GM12892 (cell line): Measurements from ENCODE around the gene POSTN.

ENCODE experiments used
- POLR2A ChIP-seq: IDR thresholded peaks from 2 replicates; pipeline ENCODE4 v1.6.1; 2011; ENCODE audit warnings: low read depth, low read length, control low read depth
- POLR2AphosphoS5 ChIP-seq: IDR thresholded peaks from 2 replicates; pipeline ENCODE4 v1.6.1; 2011; ENCODE audit warnings: low read depth, low read length, control low read depth
- TAF1 ChIP-seq: IDR thresholded peaks from 2 replicates; pipeline ENCODE4 v1.6.1; 2011; ENCODE audit warnings: low read depth, mild to moderate bottlenecking, control low read depth, low read length, borderline replicate concordance

DNA sequence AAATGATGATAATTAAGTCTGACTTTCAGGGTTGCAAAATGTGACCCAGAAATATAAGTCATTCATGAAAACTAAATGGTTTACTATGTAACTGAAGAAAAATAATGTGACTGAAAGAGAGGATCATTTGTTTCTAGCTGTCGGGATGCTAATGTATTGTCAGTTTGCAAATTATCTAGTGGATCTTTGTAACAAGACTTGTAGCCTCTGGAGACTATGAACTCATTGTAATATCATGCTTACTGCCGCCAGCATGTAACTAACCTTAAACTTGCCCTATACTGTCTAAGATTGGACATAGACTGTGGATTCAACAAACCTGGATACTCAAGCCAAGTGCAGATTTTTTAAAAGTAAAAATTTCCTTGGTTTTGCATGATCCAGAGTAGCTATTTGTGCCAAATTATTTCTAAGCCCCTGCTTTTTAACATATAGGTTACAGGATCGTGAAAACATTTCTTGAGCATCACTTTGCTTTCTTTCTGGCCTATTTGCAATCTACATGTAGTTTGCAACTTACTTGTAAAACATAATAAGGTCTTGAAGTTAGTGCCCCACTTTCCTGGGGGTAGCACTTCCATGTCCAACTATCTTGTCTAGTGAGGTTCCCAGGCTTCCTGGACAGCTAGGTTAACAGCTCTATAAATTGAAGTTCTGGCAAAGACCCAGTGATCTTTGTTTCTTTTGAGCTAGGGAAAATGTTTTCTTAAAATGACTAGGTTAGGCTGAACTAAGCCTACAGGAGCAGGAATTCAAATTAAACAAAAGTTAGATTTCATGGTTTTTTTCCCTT lies 3.3 kb upstream of the POSTN start:
- TF ChIP-seq POLR2A, result no peak
- no peak for TF ChIP-seq POLR2AphosphoS5
- TF ChIP-seq TAF1, result no peak
